ENCODE measurements around the gene CDC42EP3.

CDC42EP3 gene

DNA sequence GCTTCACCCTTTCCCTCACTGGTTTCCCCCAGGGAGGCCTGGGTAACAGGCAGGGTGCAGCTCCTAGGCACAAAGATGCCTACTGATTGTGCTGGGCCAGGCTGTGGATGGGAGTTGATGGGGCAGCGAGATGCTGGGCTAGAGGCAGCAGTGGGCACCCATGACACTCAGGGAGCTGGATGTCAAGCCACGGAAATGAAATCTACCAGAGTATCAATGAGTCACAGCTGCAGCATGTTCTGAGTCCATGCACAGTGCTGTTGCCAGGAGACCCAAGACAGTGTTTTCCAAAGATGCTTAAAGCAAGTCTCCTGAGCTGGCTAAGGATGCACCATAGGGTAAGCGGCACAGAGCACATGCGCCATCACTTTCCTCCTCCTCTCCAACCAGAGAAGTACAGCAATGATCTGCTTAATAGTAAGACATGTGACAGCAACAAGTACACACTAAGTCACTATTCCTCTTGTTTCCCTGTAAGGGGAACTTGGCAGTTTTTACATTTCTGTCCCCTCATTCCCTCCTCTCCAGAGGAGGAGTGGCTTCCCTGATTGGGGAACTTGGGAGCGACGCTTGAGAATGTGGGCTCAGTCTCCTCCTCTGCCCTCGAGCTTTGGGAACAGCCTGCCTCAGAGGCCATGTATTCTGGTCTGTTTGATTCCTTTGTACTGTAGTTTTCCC lies 57.2 kb downstream of the CDC42EP3 start:
- DNase-seq = no peak

DNA sequence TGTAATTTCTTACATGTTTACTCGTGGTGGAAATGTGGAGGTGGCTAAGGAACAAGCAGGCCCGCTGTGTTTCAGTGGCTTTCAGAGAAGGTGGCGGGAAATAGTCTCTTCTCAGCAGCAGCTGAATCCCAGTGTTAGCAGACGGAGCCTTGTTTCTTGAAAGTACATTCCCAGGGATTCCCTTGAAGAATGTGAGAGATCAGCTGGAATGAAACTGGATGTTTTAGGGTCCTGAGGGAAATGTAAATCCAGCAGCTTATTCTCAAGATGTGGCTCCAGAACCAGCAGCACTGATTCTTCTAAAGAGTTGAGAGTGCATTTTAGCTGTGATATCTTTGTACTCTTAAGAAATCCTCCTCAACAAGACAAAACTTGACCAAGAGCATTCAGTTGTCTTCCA lies 59.1 kb downstream of the CDC42EP3 start:
- no peak for DNase-seq

DNA sequence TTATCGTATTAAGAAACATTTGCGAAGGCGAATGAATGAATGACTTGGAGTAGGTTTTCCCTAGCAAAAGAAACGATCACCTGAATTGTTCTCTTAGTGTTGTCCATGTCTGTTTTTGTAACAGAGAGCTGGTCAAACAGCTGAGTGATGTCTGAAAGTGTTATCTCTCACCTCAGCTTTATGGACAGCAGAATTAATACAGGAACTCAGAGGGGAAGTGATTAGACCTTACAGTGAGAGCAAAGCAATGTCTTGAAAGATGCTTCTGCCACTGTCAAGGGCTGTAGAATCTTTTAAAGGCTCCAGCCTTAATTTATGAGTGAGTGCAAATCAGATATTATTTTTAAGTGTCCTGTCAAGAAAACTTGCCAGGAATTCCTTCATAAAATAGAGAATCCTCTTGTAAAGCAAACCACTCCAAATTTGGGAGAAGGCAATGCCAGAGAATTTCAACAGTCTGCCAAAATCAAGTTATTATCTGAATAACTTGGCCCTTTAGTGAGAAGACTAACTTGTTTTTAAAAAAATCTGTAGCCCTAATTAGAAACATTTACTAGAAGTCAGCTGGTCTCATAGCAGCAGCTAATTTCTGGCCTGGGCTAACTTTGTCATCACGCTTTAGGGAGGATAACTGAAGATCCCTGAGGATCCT lies 60.7 kb downstream of the CDC42EP3 start:
- no peak for DNase-seq

- no peak for DNase-seq
Measured at GRCh38 chr2:37609782-37610181, 61.7 kb downstream of the CDC42EP3 start.

GRCh38 chr2:37604716-37605115 lies 66.7 kb downstream of the CDC42EP3 start:
- no peak for DNase-seq

DNA sequence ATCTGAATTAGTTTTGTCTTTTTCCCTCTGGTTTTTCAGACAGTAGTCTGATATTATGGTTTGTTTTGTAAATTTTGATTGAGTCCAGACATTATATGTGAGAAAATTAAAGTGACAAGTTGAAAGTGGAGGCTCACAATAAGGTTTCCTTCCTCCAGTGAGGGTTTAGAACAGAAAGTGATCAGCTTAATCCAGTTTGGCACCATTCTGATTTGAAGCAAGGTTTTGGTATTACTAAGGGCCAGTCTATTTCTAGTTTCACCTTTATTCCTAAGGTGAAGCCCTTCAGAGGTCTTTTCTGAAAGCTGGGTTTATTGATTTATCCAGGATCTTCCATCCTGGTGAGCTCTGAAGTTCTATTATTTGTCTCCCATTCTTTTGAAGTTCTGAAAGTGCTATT lies 68.7 kb downstream of the CDC42EP3 start:
- no peak for DNase-seq

DNA sequence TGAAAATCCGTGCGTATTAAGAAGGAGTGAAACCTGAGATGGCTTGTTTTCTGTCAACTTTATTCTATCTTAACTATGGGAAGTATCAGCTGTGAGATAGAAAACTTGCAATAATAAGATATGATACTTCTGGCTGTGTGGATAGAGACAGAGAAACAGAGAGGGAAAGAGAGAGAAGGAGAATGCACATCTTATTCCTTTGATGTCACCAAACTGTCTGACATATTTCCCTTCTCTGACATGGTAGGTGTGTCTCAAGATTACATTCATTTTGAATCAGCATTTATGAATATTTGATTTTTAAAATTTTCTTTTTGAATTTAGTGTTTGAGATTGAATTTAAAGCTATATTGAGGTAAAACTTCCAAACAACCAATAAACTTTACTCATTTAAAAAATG lies 69.4 kb downstream of the CDC42EP3 start:
- DNase-seq = no peak

- no peak for DNase-seq
Measured at GRCh38 chr2:37601569-37601968, 69.9 kb downstream of the CDC42EP3 start.

DNA sequence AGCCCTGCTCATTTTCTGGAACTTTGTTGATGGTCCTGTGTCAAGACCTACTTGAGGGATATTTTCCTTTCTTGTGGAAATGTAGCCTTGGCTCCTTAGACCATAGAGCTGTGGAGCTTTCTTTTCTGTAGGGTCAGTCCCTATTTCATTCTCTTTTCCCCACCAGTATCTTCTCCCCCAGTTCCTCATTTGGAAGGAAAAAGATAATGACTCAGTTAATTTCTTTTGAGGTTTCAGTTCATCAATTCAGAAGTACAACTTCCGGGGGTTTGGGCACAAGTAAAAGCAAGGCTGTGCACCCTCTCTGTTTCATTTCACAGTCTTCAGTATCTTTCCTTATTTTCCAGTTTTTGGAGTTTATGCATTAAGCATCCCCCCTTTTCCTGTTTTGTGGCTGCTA lies 70.7 kb downstream of the CDC42EP3 start:
- DNase-seq = no peak

DNA sequence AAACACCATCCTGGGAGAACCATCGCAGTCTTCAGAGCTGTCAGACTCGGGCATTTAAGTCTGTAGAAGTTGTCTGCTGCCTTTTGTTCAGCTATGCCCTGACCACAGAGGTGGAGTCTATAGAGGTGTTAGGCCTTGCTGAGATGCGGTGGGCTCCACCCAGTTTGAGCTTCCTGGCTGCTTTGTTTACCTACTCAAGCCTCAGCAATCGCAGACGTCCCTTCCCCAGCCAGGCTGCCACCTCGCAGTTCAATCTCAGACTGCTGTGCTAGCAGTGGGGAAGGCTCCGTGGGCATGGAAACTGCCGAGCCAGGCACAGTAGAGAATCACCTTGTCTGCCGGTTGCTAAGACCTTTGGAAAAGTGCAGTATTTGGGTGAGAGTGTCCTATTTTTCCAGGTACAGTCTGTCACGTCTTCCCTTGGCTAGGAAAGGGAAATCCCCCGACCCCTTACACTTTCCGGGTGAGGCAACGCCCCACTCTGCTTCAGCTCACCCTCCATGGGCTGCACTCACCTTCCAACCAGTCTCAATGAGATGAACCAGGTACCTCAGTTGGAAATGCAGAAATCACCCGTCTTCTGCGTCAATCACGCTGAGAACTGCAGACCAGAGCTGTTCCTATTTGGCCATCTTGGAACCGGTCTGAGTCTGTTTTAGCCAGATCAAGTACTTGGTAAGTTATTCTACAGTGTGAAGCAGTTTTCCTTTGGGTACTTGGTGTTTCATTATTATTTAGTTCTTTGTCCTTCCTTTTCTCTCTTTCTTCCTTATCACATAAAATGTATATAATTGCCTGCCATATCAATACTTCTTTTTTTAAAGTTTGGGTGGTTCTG lies 71.5 kb downstream of the CDC42EP3 start:
- DNase-seq = peak; percentile 19

DNA sequence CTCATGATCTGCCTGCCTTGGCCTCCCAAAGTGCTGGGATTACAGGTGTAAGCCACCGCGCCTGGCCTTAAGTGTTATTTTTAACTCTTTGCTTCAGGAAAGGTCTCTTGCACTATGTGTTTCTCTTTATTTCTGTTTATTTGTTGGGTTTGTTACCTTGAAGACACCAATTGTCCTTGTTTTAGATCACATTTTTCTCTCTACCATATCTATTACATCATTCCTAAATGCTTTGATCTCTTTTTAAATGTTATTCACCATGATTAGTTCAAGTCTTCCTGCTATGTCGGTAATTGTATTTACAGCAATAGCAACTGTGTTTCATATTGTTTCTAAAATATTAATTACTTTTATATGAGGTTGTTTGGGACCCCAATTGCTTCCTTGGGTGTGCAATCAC lies 77.7 kb downstream of the CDC42EP3 start:
- no peak for DNase-seq

DNA sequence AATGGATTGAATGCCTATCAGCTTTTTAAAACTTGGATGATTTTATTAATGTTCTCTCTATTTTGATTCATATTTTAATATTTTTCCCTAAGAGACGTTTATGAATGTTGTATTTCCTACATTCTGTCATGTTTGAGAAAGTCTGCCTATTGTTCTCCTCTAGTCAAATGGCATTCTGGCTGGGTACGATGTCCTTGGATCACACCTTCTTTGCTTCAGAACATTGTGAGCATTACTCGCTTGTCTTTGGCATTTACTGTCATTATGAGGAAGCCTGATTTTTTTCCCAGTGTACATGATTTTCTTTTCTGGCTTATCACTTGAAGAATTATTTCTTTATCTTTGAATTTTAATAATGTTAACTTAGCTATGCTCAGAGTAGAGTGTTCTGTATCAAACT lies 78.4 kb downstream of the CDC42EP3 start:
- no peak for DNase-seq

Measured in NK-92 treated with Interleukin-12 subunit alpha and Interleukin-12 subunit beta, amount 100 ng/mL, for 24 hours (cell line).